Measurements from ENCODE around the gene CNEP1R1.

DNA sequence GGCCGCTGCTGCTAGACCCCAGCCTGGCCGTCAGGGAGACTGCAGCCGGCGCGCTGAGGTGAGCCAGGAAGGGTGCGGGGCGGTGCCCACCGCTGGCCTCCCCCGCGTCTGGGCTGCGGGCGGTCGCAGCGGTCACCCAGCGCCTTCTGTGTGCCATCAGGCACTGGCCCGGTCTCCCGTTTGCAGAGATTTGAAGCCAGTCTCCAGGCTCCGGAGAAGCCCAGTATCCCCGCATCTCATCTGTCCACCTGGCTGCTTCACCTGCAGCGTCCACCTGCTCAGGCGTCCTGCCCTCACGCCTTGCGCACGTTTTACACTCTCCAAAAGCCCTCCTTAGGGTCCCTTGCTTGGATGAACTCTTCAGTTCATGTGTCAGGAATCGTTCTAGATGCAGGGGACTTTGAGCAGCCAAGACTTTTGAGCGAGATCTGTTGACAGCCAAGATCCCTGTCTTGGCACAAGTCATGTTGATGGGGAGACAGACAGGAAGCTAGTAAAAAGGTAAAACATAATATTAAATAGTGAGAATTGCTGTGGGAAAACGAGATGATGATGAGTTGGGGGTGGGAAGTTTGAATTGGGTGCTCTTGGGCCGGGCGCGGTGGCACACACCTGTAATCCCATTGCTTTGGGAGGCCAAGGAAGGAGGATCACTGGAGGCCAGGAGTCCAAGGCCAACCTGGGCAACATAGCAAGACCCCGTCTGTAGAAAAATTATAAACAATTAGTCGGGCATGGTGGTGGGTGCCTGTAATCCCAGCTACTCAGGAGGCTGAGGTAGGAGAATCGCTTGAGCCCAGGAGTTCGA is 41.7 kb downstream of the CNEP1R1 start:
- TF ChIP-seq, protein P1, sequence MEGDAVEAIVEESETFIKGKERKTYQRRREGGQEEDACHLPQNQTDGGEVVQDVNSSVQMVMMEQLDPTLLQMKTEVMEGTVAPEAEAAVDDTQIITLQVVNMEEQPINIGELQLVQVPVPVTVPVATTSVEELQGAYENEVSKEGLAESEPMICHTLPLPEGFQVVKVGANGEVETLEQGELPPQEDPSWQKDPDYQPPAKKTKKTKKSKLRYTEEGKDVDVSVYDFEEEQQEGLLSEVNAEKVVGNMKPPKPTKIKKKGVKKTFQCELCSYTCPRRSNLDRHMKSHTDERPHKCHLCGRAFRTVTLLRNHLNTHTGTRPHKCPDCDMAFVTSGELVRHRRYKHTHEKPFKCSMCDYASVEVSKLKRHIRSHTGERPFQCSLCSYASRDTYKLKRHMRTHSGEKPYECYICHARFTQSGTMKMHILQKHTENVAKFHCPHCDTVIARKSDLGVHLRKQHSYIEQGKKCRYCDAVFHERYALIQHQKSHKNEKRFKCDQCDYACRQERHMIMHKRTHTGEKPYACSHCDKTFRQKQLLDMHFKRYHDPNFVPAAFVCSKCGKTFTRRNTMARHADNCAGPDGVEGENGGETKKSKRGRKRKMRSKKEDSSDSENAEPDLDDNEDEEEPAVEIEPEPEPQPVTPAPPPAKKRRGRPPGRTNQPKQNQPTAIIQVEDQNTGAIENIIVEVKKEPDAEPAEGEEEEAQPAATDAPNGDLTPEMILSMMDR (IDR thresholded peaks at IDR 0.05) = peak in 2 of 6 experiments; percentile 2 to 24
- TF ChIP-seq POLR2A (IDR thresholded peaks at IDR 0.05) = peak in 1 of 4 donors; percentile 1

Data from esophagus squamous epithelium (tissue), 4 donors.